ENCODE measurements around the gene MAPKBP1.

Gene MAPKBP1

DNA sequence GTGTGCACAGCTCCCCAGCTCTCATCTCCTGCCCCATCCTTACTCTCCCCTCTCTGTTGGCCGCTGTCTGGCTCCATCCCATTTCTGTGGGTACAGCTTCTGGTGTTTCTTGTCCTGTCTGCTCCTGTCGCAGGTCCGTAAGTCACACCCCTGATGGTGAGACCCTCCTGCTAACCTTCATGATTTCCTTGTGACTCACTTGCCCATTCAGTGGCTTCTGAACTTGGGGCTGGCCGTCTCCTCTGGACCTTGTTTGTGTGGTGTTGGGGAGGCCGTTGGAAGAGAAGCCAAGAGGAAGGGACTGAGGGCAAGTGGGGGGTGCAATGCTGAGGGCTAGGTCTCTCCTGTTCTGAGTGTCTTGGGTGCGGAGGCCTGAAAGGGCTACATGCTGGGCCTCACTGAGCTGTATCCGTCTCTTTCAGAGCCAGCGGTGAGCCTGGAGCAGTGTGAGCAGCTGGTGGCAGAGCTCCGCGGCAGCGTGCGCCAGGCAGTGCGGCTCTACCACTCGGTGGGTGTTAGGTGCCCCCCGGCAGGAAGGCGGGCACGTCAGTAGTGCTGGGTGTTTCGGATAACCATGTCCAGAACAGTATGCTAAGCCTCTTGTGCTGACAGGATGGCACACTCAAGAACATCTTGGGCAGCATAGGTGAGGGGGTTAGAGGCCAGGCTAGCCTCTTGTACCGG lies 49.9 kb downstream of the MAPKBP1 start:
- no peak for DNase-seq (ENCODE audit: low read depth)
- no peak overlapping the region for H3K4me3 ChIP-seq (ENCODE audit: low read length)
- TF ChIP-seq, protein P1, sequence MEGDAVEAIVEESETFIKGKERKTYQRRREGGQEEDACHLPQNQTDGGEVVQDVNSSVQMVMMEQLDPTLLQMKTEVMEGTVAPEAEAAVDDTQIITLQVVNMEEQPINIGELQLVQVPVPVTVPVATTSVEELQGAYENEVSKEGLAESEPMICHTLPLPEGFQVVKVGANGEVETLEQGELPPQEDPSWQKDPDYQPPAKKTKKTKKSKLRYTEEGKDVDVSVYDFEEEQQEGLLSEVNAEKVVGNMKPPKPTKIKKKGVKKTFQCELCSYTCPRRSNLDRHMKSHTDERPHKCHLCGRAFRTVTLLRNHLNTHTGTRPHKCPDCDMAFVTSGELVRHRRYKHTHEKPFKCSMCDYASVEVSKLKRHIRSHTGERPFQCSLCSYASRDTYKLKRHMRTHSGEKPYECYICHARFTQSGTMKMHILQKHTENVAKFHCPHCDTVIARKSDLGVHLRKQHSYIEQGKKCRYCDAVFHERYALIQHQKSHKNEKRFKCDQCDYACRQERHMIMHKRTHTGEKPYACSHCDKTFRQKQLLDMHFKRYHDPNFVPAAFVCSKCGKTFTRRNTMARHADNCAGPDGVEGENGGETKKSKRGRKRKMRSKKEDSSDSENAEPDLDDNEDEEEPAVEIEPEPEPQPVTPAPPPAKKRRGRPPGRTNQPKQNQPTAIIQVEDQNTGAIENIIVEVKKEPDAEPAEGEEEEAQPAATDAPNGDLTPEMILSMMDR (IDR thresholded peaks at IDR 0.05; ENCODE audit: insufficient read depth, low read depth, low read length, missing control alignments): no peak

DNA sequence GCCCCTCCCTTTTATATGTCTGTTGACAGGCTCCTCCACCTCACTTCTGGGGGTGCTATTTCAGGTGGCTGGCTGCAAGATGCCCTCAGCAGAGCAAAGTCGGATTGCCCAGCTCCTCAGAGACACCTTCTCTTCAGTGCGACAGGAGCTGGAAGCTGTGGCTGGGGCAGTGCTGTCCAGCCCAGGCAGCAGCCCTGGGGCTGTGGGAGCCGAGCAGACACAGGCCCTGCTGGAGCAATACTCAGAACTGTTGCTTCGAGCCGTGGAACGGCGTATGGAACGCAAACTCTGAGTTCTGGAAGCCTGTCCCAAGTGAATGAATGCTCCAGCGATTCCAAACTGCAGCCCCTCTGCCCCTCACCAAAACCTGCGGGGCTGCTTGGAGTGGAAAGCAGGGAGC lies 50.9 kb downstream of the MAPKBP1 start:
- TF ChIP-seq, protein P1 (IDR thresholded peaks at IDR 0.05; ENCODE audit: insufficient read depth, low read depth, low read length, missing control alignments): no peak
- no peak overlapping the region for H3K4me3 ChIP-seq (ENCODE audit: low read length)
- DNase-seq (ENCODE audit: low read depth): no peak

DNA sequence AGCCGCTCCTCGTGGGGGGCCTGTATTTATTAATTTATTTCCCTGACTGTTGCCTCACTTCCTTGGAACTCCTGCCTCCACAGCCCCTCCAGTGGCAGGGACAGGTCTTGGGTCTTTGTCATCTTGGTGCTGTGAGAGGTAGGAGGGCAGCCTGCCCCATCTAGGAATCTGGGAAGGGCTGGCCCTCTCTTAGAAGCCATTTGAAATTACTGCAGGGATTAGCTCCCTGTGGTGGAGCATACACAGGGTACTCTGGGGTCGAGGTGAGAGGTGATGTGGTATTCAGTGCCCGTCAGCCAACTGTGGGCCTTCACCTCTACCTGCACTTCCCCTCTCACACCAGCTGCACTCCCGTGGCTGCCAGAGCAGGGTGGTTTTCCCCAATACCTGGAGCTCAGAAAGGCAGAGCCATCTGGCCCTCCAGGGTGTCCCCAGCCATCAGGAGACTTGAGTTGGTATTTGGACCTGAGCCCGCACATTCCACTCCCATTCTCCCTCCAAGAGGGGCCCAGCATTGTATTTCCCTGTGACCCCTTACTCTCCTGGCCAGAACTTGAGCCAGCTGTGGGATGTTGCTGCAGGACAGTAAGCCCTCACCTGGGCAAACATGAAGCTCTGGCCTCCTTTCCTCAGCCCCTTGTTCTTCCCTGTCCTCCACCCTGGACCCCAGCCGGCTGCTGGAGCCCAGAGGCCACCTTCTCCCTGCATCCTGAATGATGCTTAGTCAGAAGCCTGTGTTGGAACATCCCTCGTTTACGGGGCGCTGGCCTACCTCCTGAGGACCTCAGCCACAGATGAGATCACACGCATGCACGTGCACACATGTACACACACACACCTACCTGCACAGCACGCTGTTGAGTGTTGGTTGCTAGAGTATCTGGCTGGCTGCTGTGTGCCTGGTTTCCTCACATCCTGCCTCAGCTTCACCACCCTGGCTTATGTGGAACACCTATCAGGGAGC lies 51.6 kb downstream of the MAPKBP1 start:
- DNase-seq (ENCODE audit: low read depth): peak; percentile 52
- no peak overlapping the region for H3K4me3 ChIP-seq (ENCODE audit: low read length)
- TF ChIP-seq, protein P1 (IDR thresholded peaks at IDR 0.05; ENCODE audit: insufficient read depth, low read depth, low read length, missing control alignments): no peak

DNA sequence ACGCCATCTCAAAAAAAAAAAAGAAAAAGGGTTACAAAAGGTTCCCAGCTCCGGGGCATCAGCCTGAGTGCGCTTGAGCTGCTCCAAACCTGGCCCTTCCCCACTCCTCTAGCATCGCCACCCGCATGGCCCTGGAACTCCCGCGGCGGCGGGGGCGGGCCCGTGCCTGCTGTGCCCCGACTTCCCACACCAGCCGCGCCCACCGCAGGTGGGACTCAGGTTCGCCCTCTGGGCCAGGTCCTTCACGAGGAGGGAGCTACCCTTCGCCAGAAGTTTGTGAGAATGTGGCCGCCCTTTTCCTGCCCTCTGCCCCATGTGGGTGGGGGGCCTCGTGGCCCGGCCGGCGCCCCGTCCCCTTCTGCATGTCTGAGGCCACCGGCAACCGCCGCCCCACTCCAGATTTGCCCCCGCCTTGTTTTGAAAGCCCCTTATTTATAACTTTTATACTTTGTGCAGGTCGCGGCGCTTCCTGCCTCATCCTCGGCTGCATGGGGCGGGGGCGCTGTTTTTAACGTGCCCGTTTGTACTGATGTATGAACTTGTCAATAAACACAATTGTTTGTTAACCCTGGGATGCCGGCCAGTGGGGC lies 53.1 kb downstream of the MAPKBP1 start:
- TF ChIP-seq, protein P1 (IDR thresholded peaks at IDR 0.05; ENCODE audit: insufficient read depth, low read depth, low read length, missing control alignments): no peak
- peak; percentile 42 for DNase-seq (ENCODE audit: low read depth)
- H3K4me3 ChIP-seq (ENCODE audit: low read length): peak overlapping the region; percentile 32

DNA sequence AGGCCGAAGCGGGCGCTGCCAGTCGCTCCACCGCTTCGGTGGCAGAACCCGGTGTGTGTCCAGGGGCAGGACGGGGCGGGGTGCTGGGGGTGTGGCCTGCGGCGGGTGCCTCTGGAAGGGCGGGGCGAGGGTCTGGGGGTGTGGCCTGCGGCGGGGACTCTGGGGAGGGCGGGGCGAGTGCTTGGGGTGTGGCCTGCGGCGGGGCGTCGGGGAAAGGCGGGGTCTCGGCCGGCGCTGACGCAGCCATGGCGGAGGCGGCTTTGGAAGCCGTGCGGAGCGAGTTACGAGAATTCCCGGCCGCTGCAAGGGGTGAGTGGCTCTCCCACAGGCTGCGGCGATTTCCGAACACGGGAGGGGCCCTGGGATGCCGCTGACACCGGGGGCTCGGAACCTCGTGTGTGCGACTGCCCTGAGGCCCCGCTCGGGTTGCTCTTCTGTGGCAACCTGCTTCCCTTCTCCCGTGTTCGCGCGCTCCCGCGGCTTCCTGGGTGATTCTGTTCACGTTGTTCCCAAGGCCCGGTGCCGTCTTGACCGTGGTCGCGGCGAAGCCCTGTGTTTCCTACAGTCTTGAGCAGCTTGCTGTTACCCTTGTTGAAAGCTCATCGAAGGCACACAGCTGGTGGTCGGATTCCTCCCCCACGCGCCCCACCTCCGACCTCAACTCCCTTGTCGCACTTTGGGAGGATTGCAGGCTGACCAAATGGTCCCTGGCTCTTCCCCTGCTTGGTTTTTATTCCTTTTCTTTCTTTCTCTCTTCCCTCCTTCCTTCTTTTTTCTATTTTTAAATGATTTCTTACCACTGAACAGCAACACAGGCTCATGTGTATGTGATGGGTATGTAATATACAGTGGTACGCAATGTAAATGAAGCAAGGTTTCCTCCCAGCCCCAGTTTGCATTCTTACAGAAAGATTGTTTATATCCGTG lies 53.9 kb downstream of the MAPKBP1 start, which contains the start of gene JMJD7:
Gene JMJD7 (plus strand): TSS at position 213 of the 927 bp plus-strand sequence. CDS start 33 bp downstream, at position 246.
- DNase-seq (ENCODE audit: low read depth): peak; percentile 92
- H3K4me3 ChIP-seq (ENCODE audit: low read length): peak within 1 kb of the TSS; percentile 80
- TF ChIP-seq, protein P1 (IDR thresholded peaks at IDR 0.05; ENCODE audit: insufficient read depth, low read depth, low read length, missing control alignments): no peak

DNA sequence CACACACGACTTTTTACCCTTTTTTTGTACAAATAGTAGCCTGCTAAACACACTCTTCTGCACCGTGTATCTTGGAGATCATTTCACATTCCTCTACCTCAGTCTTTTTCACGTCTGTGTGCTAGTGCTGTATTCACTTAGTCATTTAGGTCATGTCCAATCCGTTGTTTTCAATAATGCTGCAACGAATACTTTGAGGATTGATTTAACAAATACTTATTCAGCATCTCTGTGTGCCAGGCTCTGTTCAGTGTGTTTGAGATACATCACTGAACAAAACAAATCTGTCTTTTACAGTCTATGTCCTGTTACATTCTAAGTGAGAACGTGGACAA lies 54.5 kb downstream of the MAPKBP1 start:
- TF ChIP-seq, protein P1 (IDR thresholded peaks at IDR 0.05; ENCODE audit: insufficient read depth, low read depth, low read length, missing control alignments): no peak

More for the DNA sequence above, 54.5 kb downstream of the MAPKBP1 start:
- peak overlapping the region; percentile 80 for H3K4me3 ChIP-seq (ENCODE audit: low read length)
- DNase-seq (ENCODE audit: low read depth): no peak
